HG03457 (cell line): Measurements from ENCODE around the gene CARD10.
"Not testable (repeated sequence)": the region's sequence is repeated elsewhere in the genome, so short reads cannot be mapped to it uniquely, and the experiment has no call there.

Source experiments
- ATAC-seq: cut with Tn5 transposase; IDR thresholded peaks from one replicate; pipeline ENCODE4 v1.9.1; 2021; ENCODE audit warnings: moderate number of reproducible peaks; ENCODE audit not compliant: unreplicated experiment

CARD10 gene

DNA sequence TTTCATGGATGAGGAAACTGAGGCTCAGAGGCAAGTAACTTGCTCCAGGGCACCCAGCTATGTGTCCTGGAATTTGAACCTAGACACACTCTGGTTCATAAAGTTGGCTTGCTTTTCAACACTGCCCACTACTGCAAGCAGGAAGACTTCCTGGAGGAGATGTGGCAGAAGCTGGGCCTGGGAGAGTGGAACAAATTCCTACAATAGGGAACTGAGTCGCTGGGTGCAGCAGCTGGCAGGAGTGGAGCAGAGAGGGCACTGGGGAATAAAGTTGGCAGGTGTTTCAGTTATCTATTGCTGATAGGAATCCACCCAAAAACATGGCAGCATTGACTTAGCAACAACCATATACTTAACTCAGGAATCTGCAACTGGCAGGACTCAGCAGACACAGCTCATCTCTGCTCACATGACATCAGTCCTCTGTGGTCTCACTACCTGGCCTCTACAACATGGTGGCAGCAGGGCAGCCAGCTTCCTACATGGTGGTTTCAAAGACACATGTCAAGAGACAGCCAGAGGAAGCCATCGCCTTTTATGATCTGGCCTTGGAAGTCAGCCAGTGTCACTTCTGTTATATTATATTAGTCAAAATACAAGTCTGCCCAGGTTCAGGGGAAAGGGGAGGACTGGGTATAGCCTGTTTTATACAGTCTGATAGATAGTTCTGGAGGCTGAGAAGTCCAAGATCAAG, 10.6 kb upstream of the CARD10 start:
- ATAC-seq = no peak

DNA sequence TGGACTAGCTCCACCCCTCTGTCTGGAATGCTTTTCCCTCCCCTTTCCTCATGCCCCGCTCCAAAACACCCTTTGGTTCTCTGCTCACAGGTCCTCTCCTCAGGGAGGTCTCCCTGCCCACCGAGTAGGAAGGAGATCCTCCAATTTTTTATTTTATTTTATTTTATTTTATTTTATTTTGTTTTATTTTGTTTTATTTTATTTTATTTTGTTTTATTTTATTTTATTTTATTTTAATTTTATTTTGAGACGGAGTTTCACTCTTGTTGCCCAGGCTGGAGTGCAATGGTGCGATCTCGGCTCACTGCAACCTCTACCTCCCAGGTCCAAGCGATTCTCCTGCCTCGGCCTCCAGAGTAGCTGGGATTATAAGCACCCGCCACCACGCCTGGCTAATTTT, 8.7 kb upstream of the CARD10 start:
- not testable (repeated sequence) for ATAC-seq

DNA sequence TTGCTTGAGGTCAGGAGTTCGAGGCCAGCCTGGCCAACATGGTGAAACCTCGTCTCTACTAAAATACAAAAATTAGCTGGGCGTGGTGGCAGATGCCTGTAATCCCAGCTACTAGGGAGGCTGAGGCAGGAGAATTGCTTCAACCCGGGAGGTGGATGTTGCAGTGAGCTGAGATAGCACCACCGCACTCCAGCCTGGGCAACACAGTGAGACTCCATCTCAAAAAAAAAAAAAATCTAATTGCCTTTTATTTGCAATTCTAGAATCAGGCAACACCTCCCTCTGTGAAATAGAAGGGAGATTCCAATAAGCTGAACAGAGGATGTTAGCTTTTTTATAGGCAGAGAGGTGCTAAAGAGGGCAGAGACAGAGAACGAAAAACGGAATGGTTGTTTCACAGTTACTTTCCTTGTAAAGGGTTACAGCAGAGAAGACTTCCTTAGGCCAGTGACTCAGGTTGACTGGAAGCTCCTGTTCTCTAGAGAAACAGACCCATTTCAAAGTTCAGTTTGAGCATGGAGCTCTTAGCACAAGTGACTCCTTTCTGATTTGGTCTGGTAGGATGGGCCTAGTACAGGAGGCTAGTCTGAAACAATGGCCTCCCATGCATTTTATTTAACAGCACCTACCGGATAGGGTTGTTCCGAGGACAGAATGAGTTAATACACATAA, 8.0 kb upstream of the CARD10 start:
- ATAC-seq = not testable (repeated sequence)

DNA sequence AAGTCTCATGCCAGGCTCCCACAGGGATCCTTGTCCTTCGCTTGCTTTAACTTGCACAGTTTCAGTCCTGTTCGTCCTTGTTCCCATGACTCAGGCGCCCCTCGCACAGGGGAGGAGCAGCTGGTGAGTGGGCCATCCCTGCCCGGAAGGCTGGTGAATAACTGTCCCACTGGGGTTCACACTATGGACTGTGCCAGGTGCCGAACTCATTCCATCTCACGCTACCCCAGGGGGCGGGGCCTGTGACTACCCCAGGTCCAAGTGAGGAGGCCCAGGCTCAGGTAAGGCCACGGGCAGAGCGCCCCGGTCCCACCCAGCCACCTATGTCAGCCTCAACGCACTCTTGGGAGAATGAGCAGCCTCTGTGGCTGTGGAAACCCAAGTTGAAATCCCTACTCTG, 7.2 kb upstream of the CARD10 start:
- no peak for ATAC-seq

DNA sequence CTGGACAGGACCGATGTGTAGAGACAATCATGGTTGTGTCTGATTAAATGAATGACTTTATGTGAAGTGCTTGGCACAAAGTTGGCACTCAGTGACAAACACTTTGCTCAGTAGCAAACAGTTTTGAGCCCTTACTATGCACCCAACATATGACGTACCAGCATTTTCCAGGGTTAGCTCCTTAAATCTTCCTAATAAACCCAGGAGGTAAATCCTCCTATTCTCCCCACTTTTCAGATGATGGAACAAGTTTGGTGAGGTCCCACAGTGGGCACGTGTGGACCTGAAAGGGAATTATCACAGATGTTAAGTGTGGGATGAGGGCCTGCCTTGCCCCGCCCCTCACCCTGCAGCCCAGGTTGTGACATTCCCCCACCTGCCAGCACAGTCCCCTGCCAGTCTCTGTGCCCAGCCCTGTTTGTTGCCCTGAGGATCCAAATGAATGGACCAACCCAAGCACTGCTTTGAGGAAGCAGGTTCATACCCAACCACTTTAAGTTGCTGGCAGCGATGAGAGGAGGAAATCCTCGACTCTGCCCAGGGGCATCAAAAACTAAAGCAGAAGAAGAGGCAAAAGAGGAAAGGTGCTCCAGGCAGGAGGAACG, 6.6 kb upstream of the CARD10 start:
- ATAC-seq = no peak

DNA sequence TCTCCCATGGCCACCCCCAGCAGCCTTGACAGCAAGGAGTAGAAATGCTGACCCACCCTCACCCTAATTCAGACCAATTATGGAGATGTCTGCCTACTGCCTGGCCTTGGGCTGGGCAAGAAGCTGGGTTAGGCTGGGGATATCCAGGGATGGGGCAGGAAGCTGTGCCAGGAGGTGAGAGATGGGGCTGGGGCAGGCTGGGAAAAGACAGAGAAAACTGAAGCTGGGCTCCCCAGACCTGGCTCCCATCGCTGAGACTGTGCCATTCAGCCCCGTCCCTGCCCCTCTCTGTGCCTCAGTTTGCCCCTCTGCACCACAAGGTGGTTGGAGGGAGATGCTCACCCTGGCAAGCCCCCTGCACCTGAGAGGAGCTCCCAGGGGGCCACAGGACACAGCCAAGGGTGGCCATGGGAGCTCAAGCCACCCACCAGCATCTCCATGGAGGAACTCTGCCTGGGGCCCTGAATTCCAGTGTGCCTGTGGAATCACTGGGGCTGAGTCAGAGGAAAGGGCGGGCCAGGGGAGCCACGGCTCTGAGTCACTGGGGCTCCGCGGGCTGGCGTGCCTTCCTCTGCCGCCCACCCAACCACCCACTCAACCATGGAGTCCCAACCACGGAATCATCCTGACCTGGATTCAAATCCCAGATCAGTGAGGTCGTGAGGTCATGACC, 6.0 kb upstream of the CARD10 start:
- ATAC-seq = no peak

DNA sequence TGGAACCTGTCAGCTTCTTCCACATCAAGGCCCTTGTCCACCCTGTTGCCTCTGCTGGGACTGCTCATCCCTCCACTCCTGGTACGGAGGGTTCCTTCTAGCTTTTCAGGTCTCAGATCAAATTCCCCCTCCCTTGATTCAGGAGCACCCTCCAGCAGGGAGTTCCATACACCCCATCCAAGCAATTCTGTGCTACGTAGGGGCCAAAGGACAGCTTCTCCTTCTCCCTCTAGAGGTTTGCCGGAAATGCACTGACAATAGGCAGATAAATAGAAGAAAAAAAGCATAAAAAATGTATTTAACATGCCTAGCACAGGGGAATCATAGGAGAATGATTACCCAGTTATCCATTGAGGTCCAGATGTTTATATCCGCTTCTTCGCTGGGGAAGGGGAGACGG, 3.3 kb upstream of the CARD10 start:
- ATAC-seq = no peak

DNA sequence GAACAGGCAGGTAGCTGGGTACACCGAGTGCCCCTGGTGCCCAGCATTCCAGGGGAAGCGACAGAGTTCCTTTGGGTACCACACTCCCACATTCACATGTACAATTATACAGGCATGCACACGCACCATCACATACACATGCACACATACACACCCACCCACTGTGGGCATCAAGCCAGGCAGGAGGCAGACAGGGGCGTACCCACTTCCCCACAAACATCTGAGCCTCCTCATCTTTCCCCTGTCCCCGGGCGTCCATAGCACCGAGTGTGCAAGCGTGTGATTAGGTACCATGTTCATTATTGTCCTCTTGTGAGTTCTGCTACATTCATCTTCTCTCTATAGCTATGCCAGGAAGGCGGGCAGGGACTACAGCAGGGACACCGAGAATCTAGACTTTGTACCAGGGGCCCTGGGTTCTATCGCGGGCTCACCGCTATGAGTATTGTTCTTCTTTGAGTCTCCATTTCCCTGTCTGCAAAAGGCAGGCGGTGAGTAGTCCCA, 2.1 kb upstream of the CARD10 start:
- ATAC-seq = no peak

DNA sequence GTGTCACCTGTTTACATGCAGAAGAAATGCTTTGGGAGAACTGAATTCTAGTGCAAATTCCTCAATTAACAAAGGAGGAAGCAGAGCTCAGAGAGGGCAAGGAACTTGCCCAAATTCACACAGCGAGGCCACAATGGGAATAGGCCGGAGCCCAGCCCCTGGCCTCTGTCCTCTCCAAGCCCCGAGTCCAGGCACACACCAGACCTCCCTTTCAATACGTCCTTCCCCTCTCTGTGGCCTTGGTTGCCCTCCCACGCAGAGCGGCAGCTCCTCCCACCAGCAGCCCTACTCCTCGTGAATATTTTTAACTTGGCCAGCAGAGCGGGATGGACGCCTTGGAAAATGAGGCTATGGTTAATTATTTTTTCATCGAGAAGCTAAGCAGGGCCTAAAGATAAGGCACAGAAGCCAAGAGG, 1.6 kb upstream of the CARD10 start:
- ATAC-seq = no peak

DNA sequence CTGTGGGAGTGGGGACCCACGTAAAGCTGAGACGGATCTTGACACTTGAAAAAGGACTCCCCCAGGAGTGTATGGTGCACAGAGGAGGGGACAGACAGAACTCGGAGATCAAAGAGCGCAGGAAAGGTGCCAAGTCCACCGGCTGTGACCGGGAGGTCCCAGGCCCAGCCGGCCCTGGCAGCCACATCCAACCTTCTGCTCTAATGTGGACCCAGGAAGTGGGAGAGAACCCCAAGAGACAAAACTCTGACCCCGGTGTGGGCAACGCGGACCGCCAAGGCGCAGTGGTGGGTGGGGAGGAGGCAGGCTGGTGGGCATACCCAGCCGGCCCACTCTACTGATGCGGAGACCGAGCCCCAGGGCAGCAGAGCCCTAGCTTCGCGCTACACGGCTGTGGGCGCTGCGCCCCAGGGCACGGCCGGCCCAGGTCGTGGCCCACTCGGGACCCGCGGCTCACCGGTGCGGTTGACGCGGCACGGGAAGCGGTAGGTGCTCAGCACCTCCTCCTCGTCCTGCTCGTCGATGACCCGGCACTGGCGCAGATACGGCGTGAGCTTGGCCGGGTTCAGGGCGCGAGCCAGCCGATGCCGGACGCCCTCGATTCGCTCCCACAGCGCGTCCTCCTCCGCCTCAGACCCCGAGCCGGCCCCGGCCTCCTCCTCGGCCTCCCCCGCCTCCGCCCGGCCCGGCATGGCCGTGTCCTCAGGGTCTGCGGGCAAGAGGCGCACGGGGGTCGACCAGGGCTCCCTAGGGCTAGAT, 527 bp downstream of the CARD10 start:
- ATAC-seq = no peak

DNA sequence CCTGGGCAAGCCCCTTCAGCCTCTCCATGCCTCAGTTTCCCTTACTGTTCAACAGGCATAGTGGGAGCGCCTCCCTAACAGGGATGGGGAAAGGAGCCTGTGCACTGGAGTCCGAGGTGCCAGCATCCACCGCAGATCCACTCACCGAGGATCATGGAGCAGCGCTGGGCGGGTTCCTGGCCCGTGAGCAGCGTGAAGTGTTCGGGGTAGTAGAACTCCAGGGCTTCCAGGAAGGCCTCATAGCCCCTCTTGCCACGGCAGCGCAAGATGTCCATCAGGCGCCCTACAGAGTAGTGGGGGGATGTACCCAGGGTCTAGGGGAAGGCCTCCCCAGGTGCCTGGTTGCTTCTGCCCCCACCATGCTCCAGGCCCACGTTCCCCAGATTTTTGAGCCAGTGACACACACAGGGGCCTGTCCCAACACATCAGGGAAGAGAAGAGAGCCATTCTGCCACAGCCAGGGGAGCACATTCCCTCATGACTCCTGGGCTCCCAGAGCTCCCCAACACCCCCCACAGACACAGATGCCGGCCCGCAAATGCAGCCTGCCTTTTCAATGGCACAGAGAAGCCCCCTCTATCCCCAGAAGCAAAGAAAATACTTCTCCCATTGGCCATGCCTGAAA, 1.3 kb downstream of the CARD10 start:
- ATAC-seq = no peak

DNA sequence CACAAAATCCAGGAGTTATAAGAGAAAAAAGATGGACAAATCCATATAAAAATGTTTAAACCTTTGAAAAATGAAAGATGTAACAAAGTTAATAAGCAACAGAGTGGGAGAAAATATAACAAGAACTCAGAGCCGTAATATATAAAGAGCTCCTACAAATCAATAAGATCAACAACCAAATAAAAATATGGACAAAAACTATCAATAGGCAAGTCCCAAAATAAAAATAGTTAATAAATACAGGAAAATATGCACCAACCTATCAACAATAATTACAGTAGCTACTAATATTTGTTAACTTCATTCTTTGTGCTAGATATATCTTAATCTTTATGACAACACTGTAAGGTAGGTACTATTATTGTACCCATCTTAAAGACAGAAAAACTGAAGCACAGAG, 2.8 kb downstream of the CARD10 start:
- ATAC-seq = no peak

DNA sequence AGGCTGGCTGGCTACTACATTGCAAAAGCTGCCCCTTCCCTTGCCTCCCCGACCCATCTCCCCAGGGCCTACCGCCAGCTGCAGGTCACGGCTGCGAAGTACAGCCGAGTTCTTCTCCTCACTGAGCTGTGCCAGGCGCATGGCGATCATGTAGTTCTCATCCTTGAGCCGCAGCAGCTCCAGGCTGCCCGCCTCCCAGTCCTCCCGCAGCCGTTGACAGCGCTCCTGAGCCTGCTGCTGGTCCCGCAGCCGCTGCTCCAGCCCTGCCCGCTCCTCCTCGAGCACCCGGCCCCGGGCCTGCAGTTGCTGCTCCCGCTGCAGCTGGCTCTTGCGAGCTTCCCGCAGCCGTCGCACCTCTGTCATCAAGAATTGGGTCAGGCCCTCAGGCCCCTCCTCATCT, 3.3 kb downstream of the CARD10 start:
- no peak for ATAC-seq

DNA sequence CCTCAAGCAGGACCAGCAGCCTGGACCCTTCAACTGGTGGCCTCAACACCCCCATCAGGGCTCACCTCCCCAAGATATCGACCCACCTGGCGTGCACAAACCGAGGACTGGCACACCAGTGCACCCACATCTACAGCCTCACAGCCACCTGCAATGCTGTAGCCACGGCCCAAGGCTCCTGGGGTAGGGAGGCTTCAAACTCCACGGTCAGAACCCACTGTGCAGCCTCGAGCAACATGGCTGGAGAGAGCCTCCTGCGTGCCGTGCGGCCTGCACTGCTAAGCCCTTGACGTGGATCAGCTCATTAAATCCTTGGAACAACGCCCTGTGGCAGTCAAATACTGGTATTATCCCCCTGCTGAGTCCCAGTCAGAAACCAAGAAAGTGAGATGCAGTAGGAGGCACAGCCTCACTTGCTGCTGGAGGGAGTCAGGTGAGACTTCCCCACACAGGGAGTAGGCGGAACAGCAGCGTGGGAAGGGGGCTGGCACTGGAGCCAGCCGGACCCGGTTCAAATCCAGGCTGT, 4.6 kb downstream of the CARD10 start:
- ATAC-seq = no peak

DNA sequence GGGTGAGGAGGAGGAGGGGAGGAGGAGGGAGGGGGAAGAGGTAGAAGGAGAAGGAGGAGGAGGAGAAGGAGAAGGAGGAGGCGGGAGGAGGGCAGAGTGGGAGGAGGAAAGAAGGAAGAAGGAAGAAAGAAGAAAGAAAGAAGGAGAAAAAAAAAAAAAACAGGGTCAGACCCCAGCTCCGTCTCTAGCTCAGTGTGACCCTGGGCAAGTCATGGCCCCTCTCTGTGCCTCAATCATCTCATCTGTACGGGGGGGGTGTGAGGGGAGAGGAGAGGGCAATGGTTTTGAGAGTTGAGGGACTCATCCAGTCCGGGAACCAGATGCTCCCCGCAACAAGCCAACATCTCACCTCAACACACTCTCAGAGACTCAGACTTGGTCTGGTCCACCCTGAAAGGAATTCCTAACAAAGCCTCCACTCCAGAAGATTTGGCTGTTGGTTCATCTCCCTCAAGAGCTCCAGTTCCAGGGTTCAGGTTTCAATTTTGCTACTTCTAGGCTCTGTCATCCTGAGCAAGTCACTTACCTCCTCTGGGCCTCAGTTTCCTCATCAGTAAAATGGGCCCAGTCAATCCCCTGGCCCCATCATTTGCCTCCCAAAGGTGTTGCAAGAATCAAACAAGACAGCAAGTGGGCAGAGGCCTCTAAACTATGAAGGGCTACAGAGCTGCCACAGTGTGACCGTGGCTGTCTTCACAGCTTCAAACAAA, 7.7 kb downstream of the CARD10 start:
- no peak for ATAC-seq

DNA sequence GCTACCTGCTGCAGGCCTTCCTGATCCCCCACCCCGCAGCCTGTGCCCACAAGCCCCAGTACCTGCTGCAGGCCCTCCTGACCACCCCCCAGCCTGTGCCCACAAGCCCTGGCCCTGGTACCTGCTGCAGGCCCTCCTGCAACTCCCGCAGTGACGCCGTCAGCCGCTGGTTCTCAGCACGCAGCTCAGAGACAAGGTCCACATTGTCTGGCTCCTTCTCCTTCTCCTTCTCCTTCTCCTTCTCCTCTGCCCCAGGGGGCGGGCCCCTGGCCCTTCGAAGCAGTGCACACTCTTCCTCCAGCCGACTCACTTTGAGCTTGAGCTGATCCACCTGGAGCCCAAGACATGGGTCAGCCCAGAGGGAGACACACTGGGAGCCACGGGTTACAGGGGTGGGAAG, 9.1 kb downstream of the CARD10 start:
- no peak for ATAC-seq

DNA sequence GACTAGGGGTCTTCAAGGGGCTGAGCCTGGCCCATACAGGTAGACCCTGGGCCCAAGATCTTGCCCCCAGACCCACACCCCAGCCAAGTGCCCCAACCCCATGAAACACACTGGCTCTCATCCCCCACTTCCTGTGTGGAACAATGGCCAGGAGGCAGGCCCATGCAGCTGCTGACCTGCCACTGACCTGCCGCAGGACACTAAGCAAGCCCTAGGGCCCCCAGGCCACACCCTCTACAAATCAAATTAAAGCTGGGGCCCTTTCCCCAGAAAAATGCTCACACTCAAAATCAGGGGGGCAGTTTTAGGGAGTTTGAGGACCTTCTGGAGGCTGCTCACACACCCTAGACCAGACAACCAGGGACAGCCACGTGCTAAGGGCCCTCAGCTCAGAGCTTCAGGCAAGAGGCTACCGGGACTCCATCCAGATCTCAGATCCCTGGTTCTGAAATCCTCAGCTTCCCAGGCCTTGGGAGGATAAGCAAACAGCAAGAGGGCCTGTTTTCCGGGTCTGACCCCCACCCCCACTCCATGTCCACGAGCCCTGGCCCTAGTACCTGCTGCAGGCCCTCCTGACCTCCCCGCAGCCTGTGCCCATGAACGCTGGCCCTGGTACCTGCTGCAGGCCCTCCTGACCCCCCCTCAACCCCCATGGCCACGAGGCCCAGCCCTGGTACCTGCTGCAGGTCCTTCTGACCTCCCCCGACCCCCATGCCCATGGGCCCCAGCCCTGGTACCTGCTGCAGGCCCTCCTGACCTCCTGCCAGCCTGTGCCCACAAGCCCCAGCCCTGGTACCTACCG, 10.0 kb downstream of the CARD10 start:
- no peak for ATAC-seq

DNA sequence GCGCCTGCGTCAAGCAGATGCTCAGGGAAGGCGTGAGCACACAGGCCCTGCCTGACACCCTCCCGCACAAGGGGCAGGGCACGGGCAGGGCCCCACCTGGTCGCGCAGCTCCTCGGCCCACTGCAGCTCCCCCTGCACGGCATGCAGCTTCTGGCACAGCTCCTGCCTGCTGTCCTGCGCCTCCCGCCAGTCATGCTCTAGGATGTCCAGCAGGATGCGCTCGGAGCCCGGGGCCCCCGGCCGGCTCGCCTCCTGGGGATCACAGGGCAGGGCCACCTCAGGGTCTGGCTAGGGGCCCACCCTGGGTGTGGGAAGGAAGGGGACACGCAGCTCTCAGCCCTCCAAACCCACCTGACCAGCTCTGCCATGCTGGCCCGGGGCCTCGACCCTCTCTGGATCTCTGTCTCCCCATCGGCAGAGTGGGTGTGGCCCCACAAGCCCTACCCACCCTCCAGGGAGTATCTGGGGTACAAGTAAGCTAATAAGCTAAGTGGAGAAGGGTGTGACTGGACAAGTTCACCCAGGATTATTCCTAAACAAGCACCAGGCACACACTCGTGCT, 10.7 kb downstream of the CARD10 start:
- ATAC-seq = no peak
